Measurements from ENCODE around the gene HOXA4.

The HOXA4 gene

DNA sequence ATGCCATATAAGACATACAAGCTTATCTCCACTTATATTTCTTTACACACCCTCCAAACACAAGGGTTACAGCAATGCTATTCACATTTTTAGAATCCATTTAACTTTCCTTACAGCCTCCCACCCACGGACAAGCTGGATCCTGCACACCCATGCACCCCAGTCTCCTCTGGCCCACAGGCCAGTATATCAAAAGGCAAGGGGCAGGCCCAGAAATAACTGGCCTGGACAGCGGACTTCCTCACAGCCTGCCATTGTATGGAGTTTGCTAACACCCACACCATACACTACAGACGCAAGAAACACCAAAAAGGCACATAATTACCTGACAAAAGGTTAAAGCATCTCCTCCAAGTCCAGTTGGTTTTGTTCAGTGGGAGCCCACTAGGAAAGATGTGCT lies 12.0 kb downstream of the HOXA4 start:
- Histone ChIP-seq H3K4me2 (ENCODE audit: low read depth, low read length, poor library complexity, severe bottlenecking) (no peak overlapping the region), H3K9me2 (replicated peaks; ENCODE audit: low read depth, low read length) (no peaks in the 10 kb centered on the region), H3F3A (ENCODE audit: low read depth) (no peaks in the 10 kb centered on the region), H3K27me3 (ENCODE audit: insufficient read depth, low read length, poor library complexity, severe bottlenecking) (no peaks in the 10 kb centered on the region), H3K4me1 (ENCODE audit: insufficient read depth, low read length, poor library complexity, severe bottlenecking) (no peaks in the 10 kb centered on the region), H2AFZ (ENCODE audit: low read length) (no peak overlapping the region), H4K20me1 (ENCODE audit: insufficient read depth, low read length, poor library complexity, severe bottlenecking) (peaks cover 48% of the 10 kb centered on the region), H3K79me2 (ENCODE audit: insufficient read depth, low read length) (peaks cover 95% of the 10 kb centered on the region), H3K36me3 (ENCODE audit: insufficient read depth, low read length) (peaks cover 90% of the 10 kb centered on the region; the same call in 1 of the 2 replicates), H3K9ac (ENCODE audit: low read depth, low read length, poor library complexity, severe bottlenecking) (no peak overlapping the region), H3K9me3 (ENCODE audit: insufficient read depth, low read depth, low read length) (no peaks in the 10 kb centered on the region), H3K4me3 (ENCODE audit: low read length, poor library complexity, severe bottlenecking) (no peak overlapping the region)
- no peak for TF ChIP-seq EZH2phosphoT487 (IDR thresholded peaks at IDR 0.05; ENCODE audit: borderline replicate concordance)
- TF ChIP-seq, protein P1, sequence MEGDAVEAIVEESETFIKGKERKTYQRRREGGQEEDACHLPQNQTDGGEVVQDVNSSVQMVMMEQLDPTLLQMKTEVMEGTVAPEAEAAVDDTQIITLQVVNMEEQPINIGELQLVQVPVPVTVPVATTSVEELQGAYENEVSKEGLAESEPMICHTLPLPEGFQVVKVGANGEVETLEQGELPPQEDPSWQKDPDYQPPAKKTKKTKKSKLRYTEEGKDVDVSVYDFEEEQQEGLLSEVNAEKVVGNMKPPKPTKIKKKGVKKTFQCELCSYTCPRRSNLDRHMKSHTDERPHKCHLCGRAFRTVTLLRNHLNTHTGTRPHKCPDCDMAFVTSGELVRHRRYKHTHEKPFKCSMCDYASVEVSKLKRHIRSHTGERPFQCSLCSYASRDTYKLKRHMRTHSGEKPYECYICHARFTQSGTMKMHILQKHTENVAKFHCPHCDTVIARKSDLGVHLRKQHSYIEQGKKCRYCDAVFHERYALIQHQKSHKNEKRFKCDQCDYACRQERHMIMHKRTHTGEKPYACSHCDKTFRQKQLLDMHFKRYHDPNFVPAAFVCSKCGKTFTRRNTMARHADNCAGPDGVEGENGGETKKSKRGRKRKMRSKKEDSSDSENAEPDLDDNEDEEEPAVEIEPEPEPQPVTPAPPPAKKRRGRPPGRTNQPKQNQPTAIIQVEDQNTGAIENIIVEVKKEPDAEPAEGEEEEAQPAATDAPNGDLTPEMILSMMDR (conservative IDR thresholded peaks at IDR 0.05; ENCODE audit: low read length) = no peak

DNA sequence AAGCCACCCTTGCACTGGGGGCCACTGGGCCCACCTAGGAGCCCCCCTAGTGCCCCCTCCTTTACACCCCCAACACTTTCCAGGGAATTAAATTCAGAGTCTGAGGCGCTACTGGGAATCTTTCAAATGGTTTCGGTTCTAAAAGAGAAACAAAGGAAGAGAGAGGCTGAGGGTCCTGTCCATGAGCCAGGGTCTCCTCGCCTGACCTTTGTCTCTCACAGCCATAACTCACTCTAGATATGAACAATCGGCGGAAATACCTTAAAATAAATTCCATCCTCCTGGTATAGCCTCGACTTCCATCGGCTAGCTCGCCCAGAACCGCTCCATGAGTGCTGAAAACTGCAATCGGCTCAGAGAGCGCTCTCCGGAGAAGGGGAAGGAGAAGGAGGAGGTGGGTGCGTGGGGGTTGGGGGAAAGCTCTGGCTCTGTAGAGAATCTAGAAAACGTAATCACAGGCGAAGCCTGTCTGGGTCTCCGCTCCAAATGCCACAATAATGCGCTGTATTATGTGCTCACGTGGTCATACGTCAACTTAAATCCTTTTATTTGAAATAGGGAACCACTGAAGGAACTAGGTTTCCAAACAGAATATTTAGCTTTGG lies 12.6 kb downstream of the HOXA4 start:
- no peak overlapping the region for H3K4me3 ChIP-seq (ENCODE audit: low read length, poor library complexity, severe bottlenecking)
- TF ChIP-seq EZH2phosphoT487 (IDR thresholded peaks at IDR 0.05; ENCODE audit: borderline replicate concordance) = no peak
- TF ChIP-seq, protein P1 (conservative IDR thresholded peaks at IDR 0.05; ENCODE audit: low read length) = no peak
- peaks cover 51% of the 10 kb centered on the region for H4K20me1 ChIP-seq (ENCODE audit: insufficient read depth, low read length, poor library complexity, severe bottlenecking)
- no peaks in the 10 kb centered on the region for H3K9me2 ChIP-seq (replicated peaks; ENCODE audit: low read depth, low read length)
- H3K9ac ChIP-seq (ENCODE audit: low read depth, low read length, poor library complexity, severe bottlenecking) = no peak overlapping the region
- no peaks in the 10 kb centered on the region for H3K9me3 ChIP-seq (ENCODE audit: insufficient read depth, low read depth, low read length)
- no peaks in the 10 kb centered on the region for H3K27me3 ChIP-seq (ENCODE audit: insufficient read depth, low read length, poor library complexity, severe bottlenecking)
- H3K79me2 ChIP-seq (ENCODE audit: insufficient read depth, low read length) = peaks cover 94% of the 10 kb centered on the region
- no peak overlapping the region for H3K4me2 ChIP-seq (ENCODE audit: low read depth, low read length, poor library complexity, severe bottlenecking)
- H2AFZ ChIP-seq (ENCODE audit: low read length) = no peak overlapping the region
- no peaks in the 10 kb centered on the region for H3F3A ChIP-seq (ENCODE audit: low read depth)
- peaks cover 89% of the 10 kb centered on the region; the same call in 1 of the 2 replicates for H3K36me3 ChIP-seq (ENCODE audit: insufficient read depth, low read length)
- no peaks in the 10 kb centered on the region for H3K4me1 ChIP-seq (ENCODE audit: insufficient read depth, low read length, poor library complexity, severe bottlenecking)

DNA sequence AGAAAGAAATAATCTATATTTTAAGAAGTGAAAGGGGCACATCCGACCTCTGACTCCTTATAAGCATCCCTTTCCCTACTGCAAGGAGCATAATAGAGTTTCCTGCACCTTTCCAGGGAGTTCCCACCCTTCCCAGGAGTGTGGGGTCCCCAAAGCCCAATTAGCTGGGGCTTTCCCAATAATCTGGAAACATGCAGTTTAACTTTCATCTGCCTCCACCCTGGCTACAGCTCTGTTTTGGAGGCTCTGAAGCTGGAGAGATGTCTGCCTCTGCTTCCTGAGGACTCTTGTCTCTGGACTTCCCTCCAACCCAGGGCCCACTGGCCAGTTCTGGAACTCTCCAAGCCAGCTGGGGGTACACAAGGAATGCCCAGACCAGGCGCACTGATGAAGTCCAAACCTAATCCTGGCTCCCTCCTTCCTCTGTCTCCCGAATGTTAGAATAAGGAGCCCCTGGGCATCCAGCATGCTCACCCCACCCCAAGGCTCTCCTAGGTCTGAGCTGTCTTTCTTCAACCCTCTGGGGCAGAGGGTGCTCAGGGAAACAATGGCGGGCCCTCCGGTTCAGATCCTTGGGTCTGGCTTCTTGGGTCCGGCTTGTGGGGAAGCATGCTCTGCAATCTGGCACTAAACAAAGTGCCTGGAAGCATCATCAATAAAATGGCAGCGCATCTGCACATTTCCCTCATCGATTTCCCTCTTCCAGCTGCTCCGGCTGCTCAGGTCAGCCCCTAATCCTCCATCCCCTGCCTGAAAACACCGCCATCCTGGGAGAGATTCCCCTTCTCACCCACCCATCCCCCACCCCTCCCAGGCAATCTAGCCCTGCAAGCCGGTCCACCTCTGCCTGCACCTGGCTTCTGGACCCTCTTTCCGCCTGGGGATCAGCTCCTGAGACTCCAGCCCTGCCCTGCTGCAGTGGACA lies 13.3 kb downstream of the HOXA4 start:
- H2AFZ ChIP-seq (ENCODE audit: low read length) = no peak overlapping the region
- peaks cover 94% of the 10 kb centered on the region for H3K79me2 ChIP-seq (ENCODE audit: insufficient read depth, low read length)
- no peak overlapping the region for H3K4me2 ChIP-seq (ENCODE audit: low read depth, low read length, poor library complexity, severe bottlenecking)

More for the DNA sequence above, 13.3 kb downstream of the HOXA4 start:
- H3K9me3 ChIP-seq (ENCODE audit: insufficient read depth, low read depth, low read length) = no peaks in the 10 kb centered on the region
- no peak overlapping the region for H3K4me3 ChIP-seq (ENCODE audit: low read length, poor library complexity, severe bottlenecking)
- no peak overlapping the region for H3K9ac ChIP-seq (ENCODE audit: low read depth, low read length, poor library complexity, severe bottlenecking)
- no peaks in the 10 kb centered on the region for H3F3A ChIP-seq (ENCODE audit: low read depth)
- H3K36me3 ChIP-seq (ENCODE audit: insufficient read depth, low read length) = peaks cover 89% of the 10 kb centered on the region; the same call in 1 of the 2 replicates
- H4K20me1 ChIP-seq (ENCODE audit: insufficient read depth, low read length, poor library complexity, severe bottlenecking) = peaks cover 53% of the 10 kb centered on the region
- H3K4me1 ChIP-seq (ENCODE audit: insufficient read depth, low read length, poor library complexity, severe bottlenecking) = no peaks in the 10 kb centered on the region
- no peaks in the 10 kb centered on the region for H3K9me2 ChIP-seq (replicated peaks; ENCODE audit: low read depth, low read length)
- no peaks in the 10 kb centered on the region for H3K27me3 ChIP-seq (ENCODE audit: insufficient read depth, low read length, poor library complexity, severe bottlenecking)
- TF ChIP-seq EZH2phosphoT487 (IDR thresholded peaks at IDR 0.05; ENCODE audit: borderline replicate concordance) = no peak
- TF ChIP-seq, protein P1 (conservative IDR thresholded peaks at IDR 0.05; ENCODE audit: low read length) = no peak

Measured in Loucy (cell line).